Measurements from ENCODE around the gene ST6GALNAC3.

ST6GALNAC3 gene

GRCh38 chr1:76510672-76511557, 436.4 kb downstream of the ST6GALNAC3 start:
- no peak overlapping the region for H3K9ac ChIP-seq (ENCODE audit: low read length)
- H3K4me1 ChIP-seq (ENCODE audit: low read length): no peaks in the 10 kb centered on the region
- no peak overlapping the region for H3K4me2 ChIP-seq (ENCODE audit: low read depth, low read length)
- no peaks in the 10 kb centered on the region for H3K36me3 ChIP-seq (replicated peaks; ENCODE audit: insufficient read depth, low read length)
- H3K4me3 ChIP-seq (ENCODE audit: low read length): no peak overlapping the region
- H3K9me2 ChIP-seq (replicated peaks; ENCODE audit: insufficient read depth, low read length): no peaks in the 10 kb centered on the region
- no peak overlapping the region for H3K27ac ChIP-seq (ENCODE audit: low read length)
- no peaks in the 10 kb centered on the region for H3K9me3 ChIP-seq (replicated peaks; ENCODE audit: insufficient read depth, low read length)
- no peak for TF ChIP-seq EZH2phosphoT487 (IDR thresholded peaks at IDR 0.05; ENCODE audit: low read length)
- H3K27me3 ChIP-seq (replicated peaks; ENCODE audit: insufficient read depth, low read length): no peaks in the 10 kb centered on the region
- no peak for DNase-seq
- no peaks in the 10 kb centered on the region for H3K79me2 ChIP-seq (ENCODE audit: low read length)
- no peaks in the 10 kb centered on the region for H3F3A ChIP-seq (ENCODE audit: insufficient read depth, low read length)
- H4K20me1 ChIP-seq (ENCODE audit: insufficient read depth, low read length): no peaks in the 10 kb centered on the region
- H2AFZ ChIP-seq (ENCODE audit: low read length): no peak overlapping the region

GRCh38 chr1:76511558-76512179, 437.1 kb downstream of the ST6GALNAC3 start:
- H3K79me2 ChIP-seq (ENCODE audit: low read length): no peaks in the 10 kb centered on the region
- DNase-seq: no peak
- H3K4me3 ChIP-seq (ENCODE audit: low read length): no peak overlapping the region
- no peaks in the 10 kb centered on the region for H3F3A ChIP-seq (ENCODE audit: insufficient read depth, low read length)
- no peaks in the 10 kb centered on the region for H3K36me3 ChIP-seq (replicated peaks; ENCODE audit: insufficient read depth, low read length)
- H3K9ac ChIP-seq (ENCODE audit: low read length): no peak overlapping the region
- H3K9me2 ChIP-seq (replicated peaks; ENCODE audit: insufficient read depth, low read length): no peaks in the 10 kb centered on the region
- no peaks in the 10 kb centered on the region for H3K27me3 ChIP-seq (replicated peaks; ENCODE audit: insufficient read depth, low read length)
- no peaks in the 10 kb centered on the region for H3K9me3 ChIP-seq (replicated peaks; ENCODE audit: insufficient read depth, low read length)
- no peaks in the 10 kb centered on the region for H4K20me1 ChIP-seq (ENCODE audit: insufficient read depth, low read length)
- no peak overlapping the region for H3K27ac ChIP-seq (ENCODE audit: low read length)
- no peak overlapping the region for H2AFZ ChIP-seq (ENCODE audit: low read length)
- H3K4me2 ChIP-seq (ENCODE audit: low read depth, low read length): no peak overlapping the region
- TF ChIP-seq CTCF (IDR thresholded peaks at IDR 0.05; ENCODE audit: low read length) (no peak), EZH2phosphoT487 (IDR thresholded peaks at IDR 0.05; ENCODE audit: low read length) (no peak), EZH2 (optimal IDR thresholded peaks at IDR 0.05; ENCODE audit: low read depth, low read length) (no peak)
- no peaks in the 10 kb centered on the region for H3K4me1 ChIP-seq (ENCODE audit: low read length)

- Histone ChIP-seq H3K36me3 (replicated peaks; ENCODE audit: insufficient read depth, low read length) (no peaks in the 10 kb centered on the region), H3K27me3 (replicated peaks; ENCODE audit: insufficient read depth, low read length) (no peaks in the 10 kb centered on the region), H3K4me2 (ENCODE audit: low read depth, low read length) (no peak overlapping the region), H3K79me2 (ENCODE audit: low read length) (no peaks in the 10 kb centered on the region), H3K9me2 (replicated peaks; ENCODE audit: insufficient read depth, low read length) (no peaks in the 10 kb centered on the region), H2AFZ (ENCODE audit: low read length) (no peak overlapping the region), H3K9me3 (replicated peaks; ENCODE audit: insufficient read depth, low read length) (no peaks in the 10 kb centered on the region), H3F3A (ENCODE audit: insufficient read depth, low read length) (no peaks in the 10 kb centered on the region), H3K9ac (ENCODE audit: low read length) (no peak overlapping the region), H3K4me1 (ENCODE audit: low read length) (no peaks in the 10 kb centered on the region), H3K4me3 (ENCODE audit: low read length) (no peak overlapping the region), H4K20me1 (ENCODE audit: insufficient read depth, low read length) (no peaks in the 10 kb centered on the region), H3K27ac (ENCODE audit: low read length) (no peak overlapping the region)
- no peak for DNase-seq
- TF ChIP-seq CTCF (IDR thresholded peaks at IDR 0.05; ENCODE audit: low read length): no peak
- TF ChIP-seq EZH2 (optimal IDR thresholded peaks at IDR 0.05; ENCODE audit: low read depth, low read length): no peak
- TF ChIP-seq EZH2phosphoT487 (IDR thresholded peaks at IDR 0.05; ENCODE audit: low read length): no peak
Observed at GRCh38 chr1:76530953-76531352, 456.4 kb downstream of the ST6GALNAC3 start.

GRCh38 chr1:76541618-76542017, 467.1 kb downstream of the ST6GALNAC3 start:
- TF ChIP-seq EZH2phosphoT487 (IDR thresholded peaks at IDR 0.05; ENCODE audit: low read length) (no peak), CTCF (IDR thresholded peaks at IDR 0.05; ENCODE audit: low read length) (no peak), EZH2 (optimal IDR thresholded peaks at IDR 0.05; ENCODE audit: low read depth, low read length) (no peak)
- DNase-seq: no peak
- H3K9me3 ChIP-seq (replicated peaks; ENCODE audit: insufficient read depth, low read length): no peaks in the 10 kb centered on the region
- H3K27me3 ChIP-seq (replicated peaks; ENCODE audit: insufficient read depth, low read length): no peaks in the 10 kb centered on the region
- H3K27ac ChIP-seq (ENCODE audit: low read length): no peak overlapping the region
- H3K4me2 ChIP-seq (ENCODE audit: low read depth, low read length): no peak overlapping the region
- H3K4me3 ChIP-seq (ENCODE audit: low read length): no peak overlapping the region
- H3K9me2 ChIP-seq (replicated peaks; ENCODE audit: insufficient read depth, low read length): no peaks in the 10 kb centered on the region
- no peaks in the 10 kb centered on the region for H4K20me1 ChIP-seq (ENCODE audit: insufficient read depth, low read length)
- no peaks in the 10 kb centered on the region for H3K36me3 ChIP-seq (replicated peaks; ENCODE audit: insufficient read depth, low read length)
- H3K4me1 ChIP-seq (ENCODE audit: low read length): no peaks in the 10 kb centered on the region
- no peaks in the 10 kb centered on the region for H3K79me2 ChIP-seq (ENCODE audit: low read length)
- no peak overlapping the region for H2AFZ ChIP-seq (ENCODE audit: low read length)
- H3F3A ChIP-seq (ENCODE audit: insufficient read depth, low read length): no peaks in the 10 kb centered on the region
- no peak overlapping the region for H3K9ac ChIP-seq (ENCODE audit: low read length)

Measured in MM.1S (cell line).